GM21390 (cell line): ENCODE measurements around the gene EPHA1.
"Not testable (repeated sequence)": the region's sequence is repeated elsewhere in the genome, so short reads cannot be mapped to it uniquely, and the experiment has no call there.

ENCODE experiments used
- ATAC-seq: cut with Tn5 transposase; IDR thresholded peaks from one replicate; pipeline ENCODE4 v1.9.1; 2021; ENCODE audit not compliant: unreplicated experiment

The EPHA1 gene

GRCh38 chr7:143406002-143406357, 2.7 kb downstream of the EPHA1 start:
- no peak for ATAC-seq

- no peak for ATAC-seq
Observed at GRCh38 chr7:143405173-143406001, 3.3 kb downstream of the EPHA1 start.

GRCh38 chr7:143402233-143402632, 6.4 kb downstream of the EPHA1 start:
- not testable (repeated sequence) for ATAC-seq

GRCh38 chr7:143401265-143401664, 7.4 kb downstream of the EPHA1 start:
- no peak for ATAC-seq

GRCh38 chr7:143399642-143400041, 9.0 kb downstream of the EPHA1 start:
- no peak for ATAC-seq

- no peak for ATAC-seq
Observed at GRCh38 chr7:143399151-143399550, 9.5 kb downstream of the EPHA1 start.

GRCh38 chr7:143398616-143399015, 10.0 kb downstream of the EPHA1 start:
- ATAC-seq = no peak

- ATAC-seq = no peak
Observed at GRCh38 chr7:143397710-143398530, 10.7 kb downstream of the EPHA1 start.

GRCh38 chr7:143396625-143397556, 11.8 kb downstream of the EPHA1 start:
- no peak for ATAC-seq

- ATAC-seq = no peak
Observed at GRCh38 chr7:143396182-143396581, 12.5 kb downstream of the EPHA1 start.

GRCh38 chr7:143395187-143396149, 13.2 kb downstream of the EPHA1 start:
- ATAC-seq = no peak

- no peak for ATAC-seq
Observed at GRCh38 chr7:143394777-143395176, 13.9 kb downstream of the EPHA1 start.

- no peak for ATAC-seq
Observed at GRCh38 chr7:143394068-143394467, 14.6 kb downstream of the EPHA1 start.

- ATAC-seq = no peak
Observed at GRCh38 chr7:143393267-143394041, 15.2 kb downstream of the EPHA1 start.

- no peak for ATAC-seq
Observed at GRCh38 chr7:143392875-143393266, 15.8 kb downstream of the EPHA1 start.

- ATAC-seq = not testable (repeated sequence)
Observed at GRCh38 chr7:143392427-143392826, 16.2 kb downstream of the EPHA1 start.

GRCh38 chr7:143391462-143392404, 16.9 kb downstream of the EPHA1 start:
- ATAC-seq = no peak

GRCh38 chr7:143390773-143391317, 17.8 kb downstream of the EPHA1 start:
- ATAC-seq = no peak
